ENCODE results near the gene TTC23. TPM values are rescaled to one million over a fixed set of nuclear protein-coding genes. Genes with fewer than 3 reads are reported as not detected.

TTC23 gene
- total RNA-seq, 1 donor = 21.7 TPM

GRCh38 chr15:99105514-99106341, 143.7 kb downstream of the TTC23 start:
- Histone ChIP-seq H3K27me3 (ENCODE audit: insufficient read depth, low read length) (peaks cover 23% of the 10 kb centered on the region), H3K4me2 (ENCODE audit: insufficient read depth, low read length) (peak overlapping the region; percentile 85), H3K36me3 (ENCODE audit: insufficient read depth, low read length) (no peaks in the 10 kb centered on the region), H3K9me3 (ENCODE audit: low read depth, low read length) (no peaks in the 10 kb centered on the region), H3K79me2 (ENCODE audit: insufficient read depth, low read length) (no peaks in the 10 kb centered on the region), H3K27ac (ENCODE audit: low read depth, low read length) (no peak overlapping the region), H3K4me1 (ENCODE audit: insufficient read depth, low read length) (peaks cover 12% of the 10 kb centered on the region), H3K4me3 (ENCODE audit: insufficient read depth, low read length) (peak overlapping the region; percentile 68), H2AFZ (ENCODE audit: low read length) (peak overlapping the region; percentile 57), H4K20me1 (ENCODE audit: insufficient read depth, low read length) (no peaks in the 10 kb centered on the region)
- TF ChIP-seq CTCF (IDR thresholded peaks at IDR 0.05; ENCODE audit: extremely low read depth, low read depth, low read length) = no peak
- peak; percentile 94 for DNase-seq (ENCODE audit: insufficient read length, low spot score, missing footprints)

- Histone ChIP-seq H3K4me3 (ENCODE audit: insufficient read depth, low read length) (peak within 1 kb of the TSS; percentile 68), H3K27me3 (ENCODE audit: insufficient read depth, low read length) (peaks cover 26% of the 10 kb centered on the region), H4K20me1 (ENCODE audit: insufficient read depth, low read length) (no peaks in the 10 kb centered on the region), H3K4me1 (ENCODE audit: insufficient read depth, low read length) (peaks cover 6% of the 10 kb centered on the region), H2AFZ (ENCODE audit: low read length) (peak within 1 kb of the TSS; percentile 72), H3K27ac (ENCODE audit: low read depth, low read length) (no peak within 1 kb of the TSS), H3K4me2 (ENCODE audit: insufficient read depth, low read length) (peak within 1 kb of the TSS; percentile 85), H3K9me3 (ENCODE audit: low read depth, low read length) (no peaks in the 10 kb centered on the region), H3K79me2 (ENCODE audit: insufficient read depth, low read length) (no peaks in the 10 kb centered on the region), H3K36me3 (ENCODE audit: insufficient read depth, low read length) (no peaks in the 10 kb centered on the region)
- TF ChIP-seq CTCF (IDR thresholded peaks at IDR 0.05; ENCODE audit: extremely low read depth, low read depth, low read length) = peak; percentile 55
- DNase-seq (ENCODE audit: insufficient read length, low spot score, missing footprints) = peak; percentile 99
These were observed 144.4 kb downstream of the TTC23 start, which contains the start of gene SYNM for GRCh38 chr15:99104788-99105513. Gene SYNM, plus strand, starts transcription at chr15:99105080. Its CDS starts 120 bp downstream, at chr15:99105200.

DNA sequence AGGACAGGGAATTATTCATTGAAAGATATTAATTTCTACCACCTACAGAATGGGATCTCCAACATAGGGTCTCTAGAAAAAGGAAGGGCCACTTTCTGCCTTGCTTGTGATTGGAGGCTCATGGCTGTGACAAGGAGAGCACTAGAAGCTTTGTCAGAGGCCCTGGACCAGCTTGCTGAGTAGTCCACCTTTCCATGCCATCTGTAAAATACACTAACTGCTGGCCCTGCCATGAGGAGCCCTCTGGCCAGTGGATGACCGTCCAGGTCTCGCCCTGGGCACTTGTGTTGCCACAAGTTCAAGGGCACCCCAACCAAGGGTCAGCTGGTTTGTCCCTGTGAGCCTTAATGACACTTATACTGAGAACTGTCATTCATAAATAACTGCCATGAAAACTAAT, 146.1 kb downstream of the TTC23 start:
- no peak overlapping the region for H3K4me2 ChIP-seq (ENCODE audit: insufficient read depth, low read length)
- no peaks in the 10 kb centered on the region for H3K79me2 ChIP-seq (ENCODE audit: insufficient read depth, low read length)
- peaks cover 6% of the 10 kb centered on the region for H3K4me1 ChIP-seq (ENCODE audit: insufficient read depth, low read length)
- no peak for DNase-seq (ENCODE audit: insufficient read length, low spot score, missing footprints)
- no peak overlapping the region for H2AFZ ChIP-seq (ENCODE audit: low read length)
- no peaks in the 10 kb centered on the region for H3K9me3 ChIP-seq (ENCODE audit: low read depth, low read length)
- no peak overlapping the region for H3K4me3 ChIP-seq (ENCODE audit: insufficient read depth, low read length)
- no peak overlapping the region for H3K27ac ChIP-seq (ENCODE audit: low read depth, low read length)
- peaks cover 32% of the 10 kb centered on the region for H3K27me3 ChIP-seq (ENCODE audit: insufficient read depth, low read length)
- no peak for TF ChIP-seq CTCF (IDR thresholded peaks at IDR 0.05; ENCODE audit: extremely low read depth, low read depth, low read length)
- no peaks in the 10 kb centered on the region for H4K20me1 ChIP-seq (ENCODE audit: insufficient read depth, low read length)
- H3K36me3 ChIP-seq (ENCODE audit: insufficient read depth, low read length) = no peaks in the 10 kb centered on the region

Data from osteoblast (primary cell).